Upper lobe of left lung (tissue), 6 donors: Measurements from ENCODE around the gene MED31. TPM values are rescaled to one million over a fixed set of nuclear protein-coding genes. Genes with fewer than 3 reads are reported as not detected.

Experiments used
- ATAC-seq, 2 donors: fragments of 200-7000 bp; cut with Tn5 transposase; one replicate each; pipeline ENCODE4 v1.9.1; 2022; ENCODE audit warnings: mild to moderate bottlenecking in 2 of 2, moderate library complexity in 2 of 2; ENCODE audit not compliant: low FRiP score in 2 of 2
- DNase-seq, 2 donors: peaks; one replicate each; pipeline ENCODE4 v3.0.0-alpha.2; 2019 to 2020
- H3K27ac ChIP-seq, 4 donors: fragments of 200-600 bp; sonication (generic); one replicate each; pipeline ENCODE4 v1.5.1; 2016 to 2019
- H3K27me3 ChIP-seq, 4 donors: fragments of 200-600 bp; sonication (generic); one replicate each; pipeline ENCODE4 v1.5.1; 2017 to 2019
- H3K36me3 ChIP-seq, 4 donors: fragments of 200-600 bp; sonication (generic); one replicate each; pipeline ENCODE4 v1.5.1; 2016 to 2019
- H3K4me1 ChIP-seq, 4 donors: fragments of 200-600 bp; sonication (generic); one replicate each; pipeline ENCODE4 v1.5.1; 2018 to 2019
- H3K4me3 ChIP-seq, 4 donors: fragments of 200-600 bp; sonication (generic); one replicate each; pipeline ENCODE4 v1.5.1; 2017 to 2019; ENCODE audit warnings: mild to moderate bottlenecking in 2 of 4, moderate library complexity in 1 of 4
- H3K9me3 ChIP-seq, 4 donors: fragments of 200-600 bp; sonication (generic); one replicate each; pipeline ENCODE4 v1.5.1; 2018 to 2019
- CTCF ChIP-seq, 6 experiments: fragments of 450-650 bp in 4 of 6; fragments of 200-600 bp in 2 of 6; sonication (generic) in 2 of 6; IDR thresholded peaks; one replicate each; pipeline ENCODE4 v1.5.1; 2016 to 2019; ENCODE audit warnings: antibody characterized with exemption in 6 of 6
- EP300 ChIP-seq, 4 donors: sonication (generic); formaldehyde crosslinking; IDR thresholded peaks; one replicate each; pipeline ENCODE4 v1.5.1; 2017; ENCODE audit warnings: antibody characterized with exemption in 4 of 4, control low read depth in 2 of 4
- POLR2A ChIP-seq, 4 donors: fragments of 450-650 bp; IDR thresholded peaks; one replicate each; pipeline ENCODE4 v1.5.1; 2016 to 2017; ENCODE audit warnings: antibody characterized with exemption in 4 of 4, mild to moderate bottlenecking in 2 of 4
- POLR2AphosphoS5 ChIP-seq, 2 donors: sonication (generic); formaldehyde crosslinking; IDR thresholded peaks; one replicate each; pipeline ENCODE4 v1.5.1; 2017; ENCODE audit warnings: antibody characterized with exemption in 2 of 2
- WGBS, 2 donors: methylation state at CpG; one replicate each; pipeline ENCODE4 v1.1.5; 2017 to 2018; 5-methylcytosine and 5-hydroxymethylcytosine counted together
- total RNA-seq, 6 donors: library from RNA; depleted of rRNA in 4 of 6; stranded (reverse); fragments of >200 nt in 4 of 6; gene quantifications; one replicate each; pipeline versions ENCODE4 v1.1.0 to v1.2.1, GENCODE V29; 2016 to 2021
- donor health status: DM: no; HTN: no; CAD: no; lungs with moderate emphysema.
- donor health status: DM: no; HTN: yes; CAD: no; lungs with severe emphysema.

Gene MED31
- total RNA-seq, 6 donors from 2014 or later = 1.8 to 22.9 (median 13.2) TPM

- Histone ChIP-seq H3K4me3 (peak overlapping the region; percentile 66 to 95 (median 81)), H3K27ac (peak overlapping the region in 1 of 4 donors; percentile 87), H3K27me3 (no peaks in the 10 kb centered on the region), H3K9me3 (no peaks in the 10 kb centered on the region), H3K36me3 (peaks cover 0 to 23% (median 12%) of the 10 kb centered on the region in 4 donors), H3K4me1 (peaks cover 17 to 49% (median 30%) of the 10 kb centered on the region in 4 donors)
- 42 to 58% methylated on average over 12 to 14 of the region's 15 CpGs for WGBS, 2 donors
- no peak for TF ChIP-seq POLR2AphosphoS5 (IDR thresholded peaks at IDR 0.05)
- no peak for ATAC-seq
- DNase-seq = peak in 1 of 2 donors; percentile 51
Measured at GRCh38 chr17:6639014-6639585, 12.3 kb downstream of the MED31 start.

GRCh38 chr17:6638046-6638908 lies 13.1 kb downstream of the MED31 start:
- Histone ChIP-seq H3K4me1 (peaks cover 17 to 44% (median 30%) of the 10 kb centered on the region in 4 donors), H3K27me3 (no peaks in the 10 kb centered on the region), H3K36me3 (peaks cover 0 to 23% (median 13%) of the 10 kb centered on the region in 4 donors), H3K27ac (no peak overlapping the region), H3K9me3 (no peaks in the 10 kb centered on the region), H3K4me3 (no peak overlapping the region)
- WGBS, 2 donors = 77 to 81% methylated on average over 18 to 22 of the region's 24 CpGs
- DNase-seq (peak in 1 of 2 donors; percentile 63), ATAC-seq (no peak)
- no peak for TF ChIP-seq CTCF (IDR thresholded peaks at IDR 0.05)
- TF ChIP-seq EP300 (IDR thresholded peaks at IDR 0.05) = no peak
- TF ChIP-seq POLR2AphosphoS5 (IDR thresholded peaks at IDR 0.05) = no peak
- no peak for TF ChIP-seq POLR2A (IDR thresholded peaks at IDR 0.05)

GRCh38 chr17:6637458-6637840 lies 14.0 kb downstream of the MED31 start:
- TF ChIP-seq POLR2AphosphoS5 (IDR thresholded peaks at IDR 0.05) (no peak), EP300 (IDR thresholded peaks at IDR 0.05) (no peak), POLR2A (IDR thresholded peaks at IDR 0.05) (no peak), CTCF (IDR thresholded peaks at IDR 0.05) (no peak)
- Histone ChIP-seq H3K27me3 (no peaks in the 10 kb centered on the region), H3K9me3 (no peaks in the 10 kb centered on the region), H3K4me3 (no peak overlapping the region), H3K4me1 (peaks cover 17 to 37% (median 24%) of the 10 kb centered on the region in 4 donors), H3K36me3 (peaks cover 0 to 23% (median 16%) of the 10 kb centered on the region in 4 donors), H3K27ac (no peak overlapping the region)
- 83 to 94% methylated on average over 4 to 5 of the region's 6 CpGs for WGBS, 2 donors
- DNase-seq (peak in 1 of 2 donors; percentile 22), ATAC-seq (no peak)

GRCh38 chr17:6636616-6637457 lies 14.6 kb downstream of the MED31 start:
- Histone ChIP-seq H3K36me3 (peaks cover 0 to 29% (median 22%) of the 10 kb centered on the region in 4 donors), H3K27me3 (no peaks in the 10 kb centered on the region), H3K27ac (no peak overlapping the region), H3K9me3 (no peaks in the 10 kb centered on the region), H3K4me3 (no peak overlapping the region), H3K4me1 (peaks cover 16 to 31% (median 18%) of the 10 kb centered on the region in 4 donors)
- no peak for TF ChIP-seq EP300 (IDR thresholded peaks at IDR 0.05)
- TF ChIP-seq CTCF (IDR thresholded peaks at IDR 0.05) = no peak
- TF ChIP-seq POLR2AphosphoS5 (IDR thresholded peaks at IDR 0.05) = no peak
- no peak for TF ChIP-seq POLR2A (IDR thresholded peaks at IDR 0.05)
- DNase-seq (peak in 1 of 2 donors; percentile 68), ATAC-seq (no peak)
- WGBS, 2 donors = 94 to 95% methylated on average over 16 to 17 of the region's 17 CpGs

- no peak overlapping the region for H3K4me3 ChIP-seq
- peaks cover 10 to 24% (median 13%) of the 10 kb centered on the region in 4 donors for H3K4me1 ChIP-seq
- no peak overlapping the region for H3K27ac ChIP-seq
- no peak for TF ChIP-seq EP300 (IDR thresholded peaks at IDR 0.05)
- TF ChIP-seq CTCF (IDR thresholded peaks at IDR 0.05) = no peak
- TF ChIP-seq POLR2A (IDR thresholded peaks at IDR 0.05) = no peak
- DNase-seq = no peak
- peaks cover 0 to 37% (median 25%) of the 10 kb centered on the region in 4 donors for H3K36me3 ChIP-seq
- H3K9me3 ChIP-seq = no peaks in the 10 kb centered on the region
- ATAC-seq = no peak
- 67 to 92% methylated on average over 2 of the region's 2 CpGs for WGBS, 2 donors
- no peaks in the 10 kb centered on the region for H3K27me3 ChIP-seq
Measured at GRCh38 chr17:6636105-6636504, 15.3 kb downstream of the MED31 start.
